ENCODE measurements around the gene TTLL8.
"Not testable (repeated sequence)": the region's sequence is repeated elsewhere in the genome, so short reads cannot be mapped to it uniquely, and the experiment has no call there.

Gene TTLL8

GRCh38 chr22:49999946-50000586 is 58.0 kb downstream of the TTLL8 start:
- DNase-seq = no peak

GRCh38 chr22:49999063-49999945 is 58.8 kb downstream of the TTLL8 start:
- DNase-seq = no peak

DNA sequence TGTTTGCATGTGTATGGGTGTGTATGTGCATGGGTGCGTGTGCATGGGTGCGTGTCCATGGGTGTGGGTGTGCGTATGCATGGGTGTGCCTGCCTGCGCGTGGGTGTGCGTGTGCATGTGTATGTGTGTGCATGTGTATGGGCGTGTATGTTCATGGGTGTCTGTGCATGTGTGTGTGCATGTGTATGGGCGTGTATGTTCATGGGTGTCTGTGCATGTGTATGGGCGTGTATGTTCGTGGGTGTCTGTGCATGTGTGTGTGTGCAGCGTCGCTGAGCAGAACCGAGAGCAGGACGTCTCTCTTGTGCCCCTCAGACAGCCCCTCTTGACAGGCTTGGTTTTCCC is 59.4 kb downstream of the TTLL8 start:
- DNase-seq = no peak

- DNase-seq = no peak
Observed at GRCh38 chr22:49997932-49998717, 60.0 kb downstream of the TTLL8 start.

DNA sequence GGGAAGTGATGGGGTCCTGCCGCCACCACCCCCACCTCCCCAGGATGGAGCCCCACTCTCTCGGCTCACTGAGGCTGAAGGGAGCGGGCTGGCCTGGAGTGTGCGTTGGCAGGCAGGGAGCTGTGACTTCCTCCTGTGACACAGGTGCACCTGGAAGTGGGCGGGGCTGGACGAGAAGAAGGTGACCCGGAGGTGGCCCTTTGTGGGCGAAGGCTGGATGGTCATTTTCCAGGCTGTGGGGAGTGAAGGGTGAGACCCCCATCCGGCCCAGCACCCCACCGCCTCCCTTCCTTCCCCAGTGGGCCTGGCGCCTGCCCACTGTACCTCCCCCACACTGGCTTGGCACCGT is 60.9 kb downstream of the TTLL8 start:
- no peak for DNase-seq

DNA sequence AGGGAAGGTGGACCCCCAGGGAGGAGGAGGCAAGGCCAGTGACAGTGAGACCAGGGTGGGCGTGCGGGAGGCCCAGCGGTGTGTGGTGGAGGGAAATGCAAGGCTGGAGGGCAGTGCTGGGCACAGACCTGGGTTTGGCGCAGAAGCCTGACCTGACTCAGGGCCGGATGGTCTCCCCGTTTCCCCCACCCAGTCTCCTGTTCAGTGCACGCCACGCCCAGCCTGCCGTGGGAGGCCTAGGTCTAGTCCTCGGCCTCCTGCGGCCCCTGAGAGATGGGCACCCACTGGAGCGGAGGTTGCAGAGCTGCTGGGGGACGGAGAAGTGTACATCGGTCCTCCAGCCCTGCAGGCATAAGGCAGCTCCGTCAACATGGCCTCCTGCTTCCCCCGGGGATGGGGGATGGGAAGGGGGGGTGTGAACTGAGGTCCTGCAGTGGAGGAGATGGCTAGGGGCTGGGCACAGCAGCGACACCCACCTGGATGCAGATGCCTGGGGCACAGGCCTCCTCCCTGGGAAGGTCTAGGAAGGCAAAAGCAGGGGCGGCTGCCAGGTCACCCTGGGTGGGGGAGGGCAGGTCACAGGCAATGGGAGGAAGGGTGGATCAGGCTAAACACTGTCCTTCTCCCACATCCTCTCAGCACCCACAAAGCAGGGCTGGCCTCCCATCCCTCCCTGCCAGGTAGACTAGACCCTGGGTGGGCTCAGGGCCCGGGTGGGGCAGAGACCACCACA is 61.4 kb downstream of the TTLL8 start:
- DNase-seq = no peak

DNA sequence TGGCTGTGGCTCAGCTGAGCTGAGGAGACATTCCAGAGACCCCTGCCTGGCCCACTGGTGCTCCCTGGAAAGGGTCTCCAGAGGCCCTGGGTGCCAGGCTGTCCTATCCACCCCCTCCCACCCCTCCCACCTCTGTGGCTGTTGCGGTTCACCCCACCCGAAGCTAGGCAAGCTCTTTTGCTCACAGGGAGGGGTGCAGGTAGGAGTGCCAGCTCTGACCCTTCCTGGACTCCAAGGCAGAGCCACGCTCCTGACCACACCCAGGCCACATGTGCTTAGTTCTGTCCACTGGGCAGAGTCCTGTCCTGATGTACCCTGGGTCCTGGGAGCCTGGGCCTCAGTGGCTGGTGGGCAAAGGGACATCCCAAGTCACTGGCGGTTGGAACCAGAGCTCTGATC is 62.0 kb downstream of the TTLL8 start:
- no peak for DNase-seq

- DNase-seq = no peak
Observed at GRCh38 chr22:49995361-49996118, 62.6 kb downstream of the TTLL8 start.

DNA sequence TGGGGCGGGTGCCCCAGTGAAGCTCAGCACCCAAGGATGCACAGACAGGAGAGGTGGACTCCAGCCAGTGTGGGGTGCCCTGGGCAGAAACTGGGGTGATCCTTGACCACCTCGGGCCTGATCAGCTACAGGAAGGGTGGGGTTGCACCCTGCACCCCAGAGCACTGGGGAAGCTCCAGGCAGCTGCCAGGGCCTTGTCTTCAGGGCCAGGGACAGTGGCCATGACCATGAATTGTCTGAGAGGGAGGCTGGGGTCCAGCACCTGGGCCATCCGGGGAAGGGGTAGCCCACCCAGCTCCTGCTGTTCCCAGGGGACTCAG is 63.1 kb downstream of the TTLL8 start:
- DNase-seq = no peak

DNA sequence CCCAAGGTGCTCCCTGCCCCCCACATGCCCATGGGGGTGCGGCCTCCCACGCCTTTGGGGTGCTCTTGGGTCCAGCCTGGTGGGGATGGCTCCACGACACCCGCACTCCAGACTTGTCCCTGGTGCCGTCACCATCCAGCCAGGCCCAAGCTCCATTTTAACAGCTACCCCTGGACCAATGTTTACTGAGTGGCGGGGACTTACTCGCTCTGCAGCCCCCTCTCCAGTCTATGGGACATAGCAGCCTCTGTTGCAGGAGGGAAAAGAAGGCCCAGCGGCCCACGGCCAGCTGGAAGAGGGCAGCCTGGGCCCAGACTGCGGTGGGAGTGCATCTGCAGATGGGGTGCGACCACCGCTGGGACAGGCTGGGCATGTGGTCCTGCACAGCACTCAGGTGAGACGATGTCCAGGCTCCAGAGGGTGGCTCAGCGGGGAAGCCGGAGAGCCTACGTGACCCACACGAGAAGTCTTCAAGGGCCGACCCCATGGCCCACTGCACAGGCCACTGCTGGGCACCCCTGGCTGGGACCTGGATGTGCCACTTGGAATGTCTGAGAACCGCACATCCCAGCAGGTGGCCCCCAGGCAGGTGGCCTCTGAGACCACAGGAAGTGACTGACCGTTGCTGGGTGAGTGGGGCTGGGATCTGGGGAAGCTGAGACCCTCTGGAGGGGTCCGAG is 63.6 kb downstream of the TTLL8 start:
- DNase-seq = no peak

- no peak for DNase-seq
Observed at GRCh38 chr22:49993649-49994360, 64.3 kb downstream of the TTLL8 start.

- peak; percentile 67 for DNase-seq
Observed at GRCh38 chr22:49992921-49993648, 65.0 kb downstream of the TTLL8 start.

DNA sequence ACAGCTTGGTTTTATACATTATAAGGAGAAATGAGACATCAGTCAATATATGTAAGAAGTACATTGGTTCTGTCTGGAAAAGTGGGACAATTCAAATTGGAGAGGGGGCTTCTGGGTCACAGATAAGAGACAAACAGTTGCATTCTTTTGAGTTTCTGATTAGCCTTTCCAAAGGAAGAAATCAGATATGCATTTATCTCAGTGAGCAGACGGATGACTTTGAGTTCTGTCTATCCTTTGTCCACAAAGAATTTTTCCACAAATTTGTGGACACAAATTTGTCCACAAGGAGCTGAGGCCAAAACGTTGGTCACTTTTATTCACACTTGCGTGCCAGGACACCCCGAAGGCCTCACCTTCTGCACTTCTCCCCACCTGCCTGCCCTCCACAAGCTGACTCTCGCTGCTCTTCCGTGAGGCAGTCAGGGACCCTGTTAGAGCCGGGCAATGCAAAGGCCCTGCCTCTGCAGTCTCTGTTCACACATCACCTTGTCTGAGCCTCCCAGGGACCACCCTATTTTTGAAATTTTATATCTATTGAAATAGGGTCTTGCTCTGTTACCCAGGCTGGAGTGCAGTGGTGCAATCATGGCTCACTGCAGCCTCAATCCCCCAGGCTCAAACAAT is 66.1 kb downstream of the TTLL8 start:
- DNase-seq = no peak

DNA sequence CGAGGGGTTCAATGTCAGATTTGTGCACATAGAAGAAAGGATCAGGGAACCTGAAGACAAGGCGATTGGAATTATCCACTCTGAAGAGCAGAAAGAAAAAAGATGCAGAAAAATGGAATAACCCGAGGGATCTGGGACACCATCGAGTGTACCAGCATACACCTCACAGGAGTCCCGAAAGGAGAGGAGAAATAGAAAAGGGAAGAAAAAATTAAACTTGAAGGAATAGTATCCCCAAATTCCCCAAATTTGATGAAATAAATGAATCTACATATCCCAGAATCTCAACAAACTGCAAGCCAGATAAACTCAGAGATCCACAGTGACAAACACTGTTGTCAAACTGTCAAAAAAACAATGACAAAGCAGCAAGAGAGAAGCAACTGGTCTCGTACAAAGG is 66.9 kb downstream of the TTLL8 start:
- no peak for DNase-seq

DNA sequence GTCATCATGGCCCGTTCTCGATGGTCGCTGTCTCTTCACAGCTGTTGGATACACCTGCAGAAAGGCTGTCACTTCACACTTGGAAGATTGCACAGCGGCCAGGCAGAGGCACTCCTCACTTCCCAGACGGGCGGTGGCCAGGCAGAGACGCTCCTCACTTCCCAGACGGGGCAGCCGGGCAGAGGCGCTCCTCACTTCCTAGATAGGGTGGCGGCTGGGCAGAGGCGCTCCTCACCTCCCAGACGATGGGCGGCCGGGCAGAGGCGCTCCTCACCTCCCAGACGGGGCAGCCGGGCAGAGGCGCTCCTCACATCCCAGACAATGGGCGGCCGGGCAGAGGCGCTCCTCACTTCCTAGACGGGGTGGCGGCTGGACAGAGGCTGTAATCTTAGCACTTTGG is 68.3 kb downstream of the TTLL8 start:
- not testable (repeated sequence) for DNase-seq

- no peak for DNase-seq
Observed at GRCh38 chr22:49986325-49986724, 71.8 kb downstream of the TTLL8 start.

DNA sequence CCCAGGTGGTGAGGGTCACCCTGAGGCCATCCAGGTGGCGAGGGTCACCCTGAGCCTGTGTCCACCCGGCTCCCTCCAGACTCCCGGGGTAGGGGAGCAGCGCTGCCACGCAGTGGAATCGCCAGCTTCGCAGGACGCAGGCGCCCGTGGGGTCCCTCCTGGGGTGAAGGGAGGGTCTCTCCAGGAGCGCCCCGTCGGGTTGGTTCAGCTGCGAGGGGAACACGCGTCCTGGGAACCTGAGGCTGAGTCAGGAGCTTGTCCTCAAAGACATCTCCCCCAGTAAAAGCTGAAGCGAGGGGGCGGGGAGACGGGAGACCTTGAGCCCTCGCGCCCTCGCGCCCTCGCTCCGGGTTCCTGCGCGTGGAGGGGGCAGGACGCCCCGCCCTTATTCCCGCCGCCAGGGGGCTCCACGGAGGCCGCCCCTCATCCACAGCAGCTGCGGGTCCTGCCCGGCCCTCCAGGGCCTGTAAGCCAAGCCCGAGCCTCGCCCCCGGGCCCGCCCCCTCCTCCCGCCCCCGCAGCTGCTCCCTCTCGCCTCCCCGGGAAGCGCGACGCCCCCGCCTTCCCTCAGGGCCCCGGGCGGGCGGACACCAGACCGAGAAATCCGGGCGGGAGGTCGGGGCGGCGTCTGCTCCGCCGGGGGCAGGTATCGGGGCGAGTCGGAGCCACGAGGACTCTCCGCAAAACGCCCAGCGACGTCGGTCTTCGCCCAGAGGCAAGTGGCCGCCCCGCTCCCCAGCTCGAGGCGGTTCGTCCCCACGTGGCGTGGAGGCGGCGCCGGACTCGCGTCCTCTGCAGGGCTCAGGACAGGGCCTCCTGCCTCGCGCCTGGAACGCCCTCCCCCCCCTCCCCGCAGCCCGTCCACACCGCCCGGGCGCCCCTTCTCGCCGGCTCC is 74.7 kb downstream of the TTLL8 start:
- no peak for DNase-seq

GRCh38 chr22:49981799-49982198 is 76.3 kb downstream of the TTLL8 start:
- DNase-seq = not testable (repeated sequence)

Data from activated gamma-delta T cell treated with Interleukin-2 at 50 U/mL for 16 hours (primary cell).